GM12872 (cell line): ENCODE data around the gene AFMID.

ENCODE experiments used
- TF ChIP-seq, protein P1 (sequence below): IDR thresholded peaks from 3 replicates; pipeline ENCODE4 v1.5.1; 2011; ENCODE audit warnings: low read depth, mild to moderate bottlenecking, low read length, moderate library complexity; ENCODE audit not compliant: insufficient read depth

The AFMID gene

DNA sequence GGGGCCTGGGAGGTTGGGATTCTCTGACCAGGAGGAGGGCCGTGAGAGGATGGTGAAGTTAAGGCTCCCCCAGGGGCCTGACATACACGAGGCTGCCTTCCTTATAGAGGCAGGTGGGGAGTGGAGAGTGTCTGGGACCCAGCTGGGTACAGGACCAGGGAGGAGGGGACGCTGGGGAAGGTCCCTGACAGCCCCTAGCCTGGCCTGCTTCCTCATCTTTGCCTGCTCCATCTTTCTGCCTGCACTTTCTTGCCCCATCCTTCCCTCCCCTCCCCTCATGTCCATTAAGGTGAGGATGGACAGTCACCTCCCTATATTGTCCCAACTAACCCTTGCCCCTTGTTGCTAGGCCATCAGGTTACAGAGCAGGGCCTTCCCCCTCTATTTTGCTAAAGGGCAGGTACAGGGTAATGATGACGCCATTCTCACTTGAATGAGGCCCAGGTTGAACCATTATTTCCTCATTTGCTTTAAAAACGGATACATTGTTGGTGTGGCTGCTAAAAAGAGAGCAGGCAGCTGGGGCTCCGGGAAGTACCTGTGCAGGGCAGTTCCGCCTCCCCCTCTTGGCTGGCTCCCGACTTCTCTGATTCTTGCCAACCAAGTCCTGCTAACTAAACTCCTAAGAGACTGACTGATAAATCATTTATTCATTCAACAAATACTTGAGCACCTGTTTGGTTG, 39.7 kb upstream of the AFMID start:
- TF ChIP-seq, protein P1, sequence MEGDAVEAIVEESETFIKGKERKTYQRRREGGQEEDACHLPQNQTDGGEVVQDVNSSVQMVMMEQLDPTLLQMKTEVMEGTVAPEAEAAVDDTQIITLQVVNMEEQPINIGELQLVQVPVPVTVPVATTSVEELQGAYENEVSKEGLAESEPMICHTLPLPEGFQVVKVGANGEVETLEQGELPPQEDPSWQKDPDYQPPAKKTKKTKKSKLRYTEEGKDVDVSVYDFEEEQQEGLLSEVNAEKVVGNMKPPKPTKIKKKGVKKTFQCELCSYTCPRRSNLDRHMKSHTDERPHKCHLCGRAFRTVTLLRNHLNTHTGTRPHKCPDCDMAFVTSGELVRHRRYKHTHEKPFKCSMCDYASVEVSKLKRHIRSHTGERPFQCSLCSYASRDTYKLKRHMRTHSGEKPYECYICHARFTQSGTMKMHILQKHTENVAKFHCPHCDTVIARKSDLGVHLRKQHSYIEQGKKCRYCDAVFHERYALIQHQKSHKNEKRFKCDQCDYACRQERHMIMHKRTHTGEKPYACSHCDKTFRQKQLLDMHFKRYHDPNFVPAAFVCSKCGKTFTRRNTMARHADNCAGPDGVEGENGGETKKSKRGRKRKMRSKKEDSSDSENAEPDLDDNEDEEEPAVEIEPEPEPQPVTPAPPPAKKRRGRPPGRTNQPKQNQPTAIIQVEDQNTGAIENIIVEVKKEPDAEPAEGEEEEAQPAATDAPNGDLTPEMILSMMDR = no peak

GRCh38 chr17:78148286-78149016, 38.7 kb upstream of the AFMID start:
- TF ChIP-seq, protein P1 = no peak

GRCh38 chr17:78151514-78152008, 35.6 kb upstream of the AFMID start:
- TF ChIP-seq, protein P1 = no peak

- TF ChIP-seq, protein P1 = no peak
Observed at GRCh38 chr17:78154903-78155811, 32.0 kb upstream of the AFMID start.

DNA sequence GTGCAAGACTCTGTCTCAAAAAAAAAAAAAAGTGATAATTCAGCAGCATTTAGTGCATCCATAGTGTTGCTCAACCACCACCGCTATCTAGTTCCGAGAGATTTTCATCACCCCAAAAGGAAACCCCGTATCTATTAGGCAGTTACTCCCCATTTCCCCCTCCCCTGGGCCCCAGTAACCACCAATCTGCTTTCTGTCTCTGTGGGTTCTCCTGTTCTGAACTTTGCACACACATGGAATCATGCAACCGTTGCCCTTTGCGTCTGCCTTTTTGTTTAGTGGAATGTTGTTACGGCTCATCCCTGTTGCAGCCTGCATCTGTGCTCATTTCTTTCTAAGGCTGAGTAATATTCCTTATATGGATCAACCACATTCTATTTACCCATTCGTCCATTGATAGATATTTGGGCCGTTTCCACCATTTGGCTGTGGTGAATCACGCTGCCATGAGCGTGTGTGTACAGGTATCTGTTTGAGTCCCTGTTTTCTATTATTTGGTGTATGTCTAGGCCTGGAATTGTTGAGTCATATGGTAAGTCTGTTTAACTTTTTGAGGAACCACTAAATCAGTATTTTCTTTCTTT, 27.5 kb upstream of the AFMID start:
- TF ChIP-seq, protein P1 = no peak

- TF ChIP-seq, protein P1 = no peak
Observed at GRCh38 chr17:78163881-78164747, 23.0 kb upstream of the AFMID start.
